Large intestine (tissue), 3 donors: ENCODE results near the gene CACNA1G. TPM values are rescaled to one million over a fixed set of nuclear protein-coding genes. Genes with fewer than 3 reads are reported as not detected.
A peak's percentile ranks its signal among the peaks of the same experiment; 100 is the strongest.

Experiments used
- DNase-seq, 2 donors: peaks; one replicate each; pipeline versions ENCODE4 v3.0.0 to v3.0.0-alpha.2; 2013
- H3K27ac ChIP-seq: one replicate; pipeline ENCODE4 v1.5.1; 2013; ENCODE audit warnings: low read length
- H3K27me3 ChIP-seq: 2 replicates; pipeline ENCODE4 v1.6.1; 2013; ENCODE audit warnings: low read length; ENCODE audit not compliant: control insufficient read depth, insufficient read depth
- H3K36me3 ChIP-seq: 2 replicates; pipeline ENCODE4 v1.6.1; 2013; ENCODE audit warnings: low read length; ENCODE audit not compliant: control insufficient read depth, insufficient read depth
- H3K4me1 ChIP-seq: one replicate; pipeline ENCODE4 v1.6.1; 2013; ENCODE audit warnings: low read length; ENCODE audit not compliant: control insufficient read depth, insufficient read depth
- H3K4me3 ChIP-seq: one replicate; pipeline ENCODE4 v1.5.1; 2013; ENCODE audit warnings: low read length
- H3K9me3 ChIP-seq: one replicate; pipeline ENCODE4 v1.6.1; 2013; ENCODE audit warnings: mild to moderate bottlenecking, low read depth, low read length, moderate library complexity; ENCODE audit not compliant: control insufficient read depth
- WGBS: methylation state at CpG from one replicate; pipeline ENCODE4 v1.1.5; 2013; ENCODE audit warnings: low lambda C conversion rate; ENCODE audit not compliant: insufficient coverage; 5-methylcytosine and 5-hydroxymethylcytosine counted together
- polyA plus RNA-seq: library from polyadenylated mRNA; unstranded; fragments of 120-200 nt; gene quantifications from one replicate; pipeline ENCODE4 v1.2.1, GENCODE V29; 2013

The CACNA1G gene
- polyA plus RNA-seq, 1 donor: 1.7 TPM

DNA sequence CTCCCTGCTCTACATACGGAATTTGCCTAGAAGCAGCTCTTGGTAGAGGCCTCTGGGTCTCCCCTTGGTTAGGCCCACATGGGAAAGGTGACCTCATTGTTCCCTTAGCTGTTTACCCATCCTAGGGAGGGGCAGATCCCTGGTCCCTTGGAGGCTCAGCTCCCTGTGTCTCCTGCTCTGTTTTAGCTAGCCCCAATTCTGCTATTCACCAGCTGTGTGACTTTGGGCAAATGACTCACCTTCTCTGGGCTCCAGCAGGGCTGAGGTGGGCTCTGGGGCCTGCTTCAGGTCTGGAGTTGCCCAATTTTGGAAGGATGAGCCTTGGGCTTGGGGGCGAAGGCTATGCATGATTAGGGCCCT, 78.1 kb downstream of the CACNA1G start:
- Histone ChIP-seq H3K36me3 (no peaks in the 10 kb centered on the region), H3K27me3 (peaks cover 17% of the 10 kb centered on the region), H3K4me3 (no peak overlapping the region), H3K9me3 (peaks cover 3% of the 10 kb centered on the region), H3K4me1 (peaks cover 73% of the 10 kb centered on the region), H3K27ac (peak overlapping the region; percentile 32)
- WGBS: no CpG with 5 or more reads among the region's 2 CpGs
- no peak for DNase-seq

- H3K4me3 ChIP-seq: no peak overlapping the region
- peaks cover 11% of the 10 kb centered on the region for H3K27me3 ChIP-seq
- peaks cover 3% of the 10 kb centered on the region for H3K9me3 ChIP-seq
- no peaks in the 10 kb centered on the region for H3K36me3 ChIP-seq
- no CpG with 5 or more reads among the region's 9 CpGs for WGBS
- H3K27ac ChIP-seq: peak overlapping the region; percentile 1
- peaks cover 71% of the 10 kb centered on the region for H3K4me1 ChIP-seq
- peak; percentile 60 to 77 for DNase-seq
These were observed 78.6 kb downstream of the CACNA1G start for GRCh38 chr17:50638966-50639713.

- H3K4me1 ChIP-seq: peaks cover 67% of the 10 kb centered on the region
- no peaks in the 10 kb centered on the region for H3K27me3 ChIP-seq
- H3K36me3 ChIP-seq: no peaks in the 10 kb centered on the region
- DNase-seq: peak; percentile 52 to 73
- peak overlapping the region; percentile 19 for H3K27ac ChIP-seq
- no peak overlapping the region for H3K4me3 ChIP-seq
- H3K9me3 ChIP-seq: no peaks in the 10 kb centered on the region
- no CpG with 5 or more reads among the region's 12 CpGs for WGBS
These were observed 80.3 kb downstream of the CACNA1G start for GRCh38 chr17:50640686-50641351.

GRCh38 chr17:50641357-50641756, 80.8 kb downstream of the CACNA1G start:
- Histone ChIP-seq H3K9me3 (no peaks in the 10 kb centered on the region), H3K4me3 (no peak overlapping the region), H3K36me3 (no peaks in the 10 kb centered on the region), H3K27me3 (no peaks in the 10 kb centered on the region), H3K4me1 (peaks cover 62% of the 10 kb centered on the region), H3K27ac (peak overlapping the region; percentile 19)
- no CpG with 5 or more reads among the region's 3 CpGs for WGBS
- DNase-seq: no peak

GRCh38 chr17:50642071-50642721, 81.7 kb downstream of the CACNA1G start:
- Histone ChIP-seq H3K27ac (no peak overlapping the region), H3K27me3 (no peaks in the 10 kb centered on the region), H3K36me3 (no peaks in the 10 kb centered on the region), H3K4me1 (peaks cover 55% of the 10 kb centered on the region), H3K9me3 (no peaks in the 10 kb centered on the region), H3K4me3 (no peak overlapping the region)
- no peak for DNase-seq
- 100% methylated on average over 1 of the region's 15 CpGs for WGBS

- Histone ChIP-seq H3K4me3 (no peak overlapping the region), H3K9me3 (no peaks in the 10 kb centered on the region), H3K27me3 (no peaks in the 10 kb centered on the region), H3K4me1 (peaks cover 47% of the 10 kb centered on the region), H3K36me3 (no peaks in the 10 kb centered on the region), H3K27ac (no peak overlapping the region)
- no peak for DNase-seq
- whole genome bisulfite sequencing: no CpG with 5 or more reads among the region's 10 CpGs
These were observed 82.5 kb downstream of the CACNA1G start for GRCh38 chr17:50642722-50643656.

GRCh38 chr17:50645748-50646682, 85.5 kb downstream of the CACNA1G start:
- Histone ChIP-seq H3K9me3 (no peaks in the 10 kb centered on the region), H3K27me3 (no peaks in the 10 kb centered on the region)

GRCh38 chr17:50647187-50647586, 86.7 kb downstream of the CACNA1G start:
- Histone ChIP-seq H3K9me3 (no peaks in the 10 kb centered on the region), H3K36me3 (no peaks in the 10 kb centered on the region), H3K4me1 (peaks cover 14% of the 10 kb centered on the region), H3K27ac (no peak overlapping the region), H3K4me3 (no peak overlapping the region), H3K27me3 (no peaks in the 10 kb centered on the region)
- DNase-seq: peak in 1 of 2 donors; percentile 3
- WGBS: no CpG with 5 or more reads among the region's 2 CpGs

More at GRCh38 chr17:50645748-50646682, 85.5 kb downstream of the CACNA1G start:
- WGBS: 100% methylated on average over 2 of the region's 3 CpGs
- Histone ChIP-seq H3K4me3 (no peak overlapping the region), H3K36me3 (no peaks in the 10 kb centered on the region), H3K4me1 (peaks cover 20% of the 10 kb centered on the region), H3K27ac (no peak overlapping the region)
- DNase-seq: no peak
